H1 (cell line): ENCODE measurements around the gene SLC2A13. TPM values are rescaled to one million over a fixed set of nuclear protein-coding genes. Genes with fewer than 3 reads are reported as not detected.

ENCODE experiments used
- CTCF ChIA-PET: fragments of 300-600 bp; sonication (Branson Sonifier 250); formaldehyde crosslinking; loops from one replicate; lab custom pipeline; 2021; ENCODE audit not compliant: partially characterized antibody; lab: Charles Lee
- POLR2A ChIA-PET: fragments of 300-600 bp; sonication (Branson Sonifier 250); formaldehyde crosslinking; loops from one replicate; lab custom pipeline; 2021; ENCODE audit warnings: inconsistent platforms; ENCODE audit not compliant: partially characterized antibody; lab: Charles Lee
- DNase-seq, 2 experiments: peaks; one replicate each; pipeline versions ENCODE4 v3.0.0 to v3.0.0-alpha.2; 2010 to 2022; ENCODE audit warnings: low spot score in 2 of 2, low read depth in 1 of 2, mixed read lengths in 1 of 2
- FAIRE-seq: peaks from 2 replicates; lab custom pipeline; 2011; peaks lifted over from hg19 to GRCh38; lab: Jason Lieb, UNC
- H2AFZ ChIP-seq: 2 replicates; pipeline ENCODE4 v1.8.1; 2012; ENCODE audit warnings: low read length, inconsistent platforms
- H2AK5ac ChIP-seq: 2 replicates; pipeline ENCODE4 v1.6.1; 2013; ENCODE audit warnings: low read depth, low read length
- H2BK120ac ChIP-seq: replicated peaks from 2 replicates; pipeline ENCODE3; 2013; ENCODE audit warnings: low read depth, low read length, inconsistent platforms
- H2BK12ac ChIP-seq: 2 replicates; pipeline ENCODE4 v1.6.1; 2013; ENCODE audit warnings: low read depth, low read length
- H2BK15ac ChIP-seq: 2 replicates; pipeline ENCODE4 v1.6.1; 2013; ENCODE audit warnings: low read length
- H2BK20ac ChIP-seq: 2 replicates; pipeline ENCODE4 v1.6.1; 2013; ENCODE audit warnings: low read length
- H2BK5ac ChIP-seq: 2 replicates; pipeline ENCODE4 v1.6.1; 2013; ENCODE audit warnings: low read depth, low read length
- H3K14ac ChIP-seq: 2 replicates; pipeline ENCODE4 v1.6.1; 2013; ENCODE audit warnings: inconsistent platforms; ENCODE audit not compliant: insufficient read length
- H3K18ac ChIP-seq: 2 replicates; pipeline ENCODE4 v1.6.1; 2013; ENCODE audit warnings: low read length; ENCODE audit errors: extremely low read depth
- H3K23ac ChIP-seq: 2 replicates; pipeline ENCODE4 v1.6.1; 2013; ENCODE audit warnings: inconsistent platforms; ENCODE audit not compliant: insufficient read length
- H3K23me2 ChIP-seq: 2 replicates; pipeline ENCODE4 v1.6.1; 2013; ENCODE audit warnings: low read depth, low read length
- H3K27ac ChIP-seq: 2 replicates; pipeline ENCODE4 v1.6.1; 2011; ENCODE audit warnings: low read depth, low read length, inconsistent platforms
- H3K27me3 ChIP-seq, 4 experiments: replicated peaks in 1 of 4; 1 replicate in 1 of 4; 2 replicates in 3 of 4; pipeline versions ENCODE4 v1.6.1 to v1.8.1; 2011 to 2013; ENCODE audit warnings: low read length in 3 of 4, mild to moderate bottlenecking in 3 of 4, inconsistent platforms in 2 of 4, mixed read lengths in 2 of 4, moderate library complexity in 1 of 4; ENCODE audit not compliant: control insufficient read depth in 3 of 4, insufficient read depth in 3 of 4; ENCODE audit errors: extremely low read depth in 1 of 4
- H3K36me3 ChIP-seq, 4 experiments: 2 replicates each; pipeline versions ENCODE4 v1.6.1 to v1.8.1; 2011 to 2013; ENCODE audit warnings: mild to moderate bottlenecking in 4 of 4, low read length in 3 of 4, moderate library complexity in 2 of 4, control low read depth in 1 of 4, inconsistent platforms in 1 of 4; ENCODE audit not compliant: insufficient read depth in 4 of 4, control insufficient read depth in 2 of 4
- H3K4ac ChIP-seq: replicated peaks from 2 replicates; pipeline ENCODE3; 2013; ENCODE audit warnings: low read length, low read depth, mixed read lengths, inconsistent platforms; ENCODE audit not compliant: insufficient read length
- H3K4me1 ChIP-seq, 4 experiments: replicated peaks in 1 of 4; 1 replicate in 1 of 4; 2 replicates in 3 of 4; pipeline versions ENCODE4 v1.6.1 to v1.8.1; 2011 to 2013; ENCODE audit warnings: low read length in 3 of 4, inconsistent platforms in 2 of 4, mixed read lengths in 1 of 4; ENCODE audit not compliant: insufficient read depth in 4 of 4, control insufficient read depth in 3 of 4
- H3K4me2 ChIP-seq, 2 experiments: 2 replicates each; pipeline versions ENCODE4 v1.6.1 to v1.8.1; 2011 to 2013; ENCODE audit warnings: low read depth in 2 of 2, low read length in 2 of 2, control low read depth in 1 of 2, inconsistent platforms in 1 of 2, mild to moderate bottlenecking in 1 of 2; ENCODE audit not compliant: insufficient read depth in 1 of 2
- H3K4me3 ChIP-seq, 4 experiments: fragments of 200-600, 300-600 bp in 1 of 4; sonication (generic), shearing (Covaris generic), sonication (Bioruptor Twin) in 1 of 4; 2 replicates each; pipeline versions ENCODE4 v1.5.1 to v1.8.1; 2011 to 2016; ENCODE audit warnings: low read length in 4 of 4, low read depth in 3 of 4, control low read depth in 2 of 4, inconsistent platforms in 2 of 4, mild to moderate bottlenecking in 2 of 4, mixed read lengths in 1 of 4, moderate library complexity in 1 of 4; ENCODE audit not compliant: insufficient read depth in 2 of 4; ENCODE audit errors: extremely low read depth in 1 of 4
- H3K56ac ChIP-seq: replicated peaks from 2 replicates; pipeline ENCODE3; 2013; ENCODE audit warnings: low read depth, mild to moderate bottlenecking, mixed read lengths, low read length, inconsistent platforms; ENCODE audit not compliant: insufficient read length
- H3K79me1 ChIP-seq: 2 replicates; pipeline ENCODE4 v1.6.1; 2013; ENCODE audit warnings: low read depth, low read length, control low read depth
- H3K79me2 ChIP-seq, 2 experiments: 2 replicates each; pipeline versions ENCODE4 v1.6.1 to v1.8.1; 2012 to 2013; ENCODE audit warnings: low read length in 2 of 2, mild to moderate bottlenecking in 2 of 2, inconsistent platforms in 1 of 2; ENCODE audit not compliant: insufficient read depth in 2 of 2, control insufficient read depth in 1 of 2
- H3K9ac ChIP-seq, 4 experiments: replicated peaks in 1 of 4; 1 replicate in 1 of 4; 2 replicates in 3 of 4; pipeline versions ENCODE4 v1.6.1 to v1.8.1; 2011 to 2013; ENCODE audit warnings: low read depth in 3 of 4, low read length in 3 of 4, control low read depth in 2 of 4, mild to moderate bottlenecking in 2 of 4, moderate library complexity in 2 of 4, inconsistent platforms in 1 of 4; ENCODE audit errors: extremely low read depth in 1 of 4
- H3K9me3 ChIP-seq, 2 experiments: 2 replicates each; pipeline versions ENCODE4 v1.6.1 to v1.8.1; 2012 to 2013; ENCODE audit warnings: mild to moderate bottlenecking in 2 of 2, moderate library complexity in 2 of 2, control low read depth in 1 of 2, inconsistent platforms in 1 of 2, low read depth in 1 of 2, low read length in 1 of 2, mixed read lengths in 1 of 2; ENCODE audit not compliant: insufficient read depth in 2 of 2
- H4K20me1 ChIP-seq, 2 experiments: replicated peaks in 1 of 2; 2 replicates each; pipeline versions ENCODE3 to v1.8.1; 2011 to 2013; ENCODE audit warnings: inconsistent platforms in 2 of 2, low read length in 2 of 2, mild to moderate bottlenecking in 1 of 2; ENCODE audit not compliant: insufficient read depth in 2 of 2, control insufficient read depth in 1 of 2
- H4K5ac ChIP-seq: 2 replicates; pipeline ENCODE4 v1.6.1; 2013; ENCODE audit warnings: low read length, low read depth, mixed read lengths, inconsistent platforms; ENCODE audit not compliant: insufficient read length
- H4K8ac ChIP-seq: 2 replicates; pipeline ENCODE4 v1.8.0; 2013; ENCODE audit warnings: mild to moderate bottlenecking, moderate library complexity, low read length, inconsistent platforms; ENCODE audit not compliant: insufficient read depth; ENCODE audit errors: extremely low read depth
- H4K91ac ChIP-seq: replicated peaks from 2 replicates; pipeline ENCODE3; 2013; ENCODE audit warnings: low read length, mixed read lengths, inconsistent platforms; ENCODE audit not compliant: insufficient read length
- BACH1 ChIP-seq: IDR thresholded peaks from 2 replicates; pipeline ENCODE4 v1.6.1; 2012; ENCODE audit warnings: low read length, improper control_type of control experiment
- CEBPB ChIP-seq: IDR thresholded peaks from 2 replicates; pipeline ENCODE4 v1.6.1; 2012; ENCODE audit warnings: low read depth, low read length
- CHD1 ChIP-seq: IDR thresholded peaks from 2 replicates; pipeline ENCODE4 v1.6.1; 2012; ENCODE audit warnings: low read depth, low read length, improper control_type of control experiment
- CTBP2 ChIP-seq: IDR thresholded peaks from 2 replicates; pipeline ENCODE4 v1.7.0; 2011; ENCODE audit warnings: borderline replicate concordance, mild to moderate bottlenecking, moderate library complexity, mixed read lengths, low read length; ENCODE audit not compliant: insufficient read depth, insufficient read length
- GABPA ChIP-seq: IDR thresholded peaks from 2 replicates; pipeline ENCODE4 v1.6.1; 2011; ENCODE audit warnings: mild to moderate bottlenecking, low read length, moderate library complexity, borderline replicate concordance; ENCODE audit not compliant: insufficient read depth
- HDAC6 ChIP-seq: IDR thresholded peaks from one replicate; pipeline ENCODE4 v1.7.1; 2012; ENCODE audit warnings: low read depth, mild to moderate bottlenecking, inconsistent platforms, low read length, moderate library complexity
- MAFK ChIP-seq: IDR thresholded peaks from 2 replicates; pipeline ENCODE4 v1.6.1; 2012; ENCODE audit warnings: low read depth, mild to moderate bottlenecking, improper control_type of control experiment, low read length
- PHF8 ChIP-seq: fragments of 200-600 bp; sonication (generic); conservative IDR thresholded peaks from 2 replicates; pipeline ENCODE4 v1.7.1; 2012; ENCODE audit warnings: low read depth, mild to moderate bottlenecking, inconsistent platforms, low read length, moderate library complexity
- RAD21 ChIP-seq, 2 experiments: IDR thresholded peaks in 1 of 2; conservative IDR thresholded peaks in 1 of 2; 2 replicates each; pipeline ENCODE4 v1.6.1; 2011; ENCODE audit warnings: low read depth in 2 of 2, low read length in 2 of 2, improper control_type of control experiment in 1 of 2, inconsistent platforms in 1 of 2, mild to moderate bottlenecking in 1 of 2, moderate library complexity in 1 of 2
- RBBP5 ChIP-seq: IDR thresholded peaks from 2 replicates; pipeline ENCODE4 v1.7.1; 2012; ENCODE audit warnings: low read depth, mild to moderate bottlenecking, inconsistent platforms, low read length, moderate library complexity, borderline replicate concordance
- SAP30 ChIP-seq: fragments of 300-600 bp; sonication (generic); IDR thresholded peaks from 2 replicates; pipeline ENCODE4 v1.7.1; 2012; ENCODE audit warnings: low read length, moderate library complexity, mild to moderate bottlenecking, inconsistent platforms; ENCODE audit not compliant: insufficient read depth, insufficient replicate concordance
- TAF1 ChIP-seq: IDR thresholded peaks from 2 replicates; pipeline ENCODE4 v1.6.1; 2011; ENCODE audit warnings: mild to moderate bottlenecking, low read depth, low read length
- YY1 ChIP-seq: IDR thresholded peaks from 2 replicates; pipeline ENCODE4 v1.6.1; 2011; ENCODE audit warnings: low read depth, mild to moderate bottlenecking, low read length
- WGBS, 2 experiments: shearing (Covaris generic) in 1 of 2; methylation state at CpG; one replicate each; pipeline versions ENCODE4 v1.1.6 to v1.1.7; 2013 to 2015; ENCODE audit warnings: low lambda C conversion rate in 2 of 2, mixed read lengths in 2 of 2, inconsistent platforms in 1 of 2, low coverage in 1 of 2, missing lambda C conversion rate in 1 of 2; ENCODE audit not compliant: insufficient replicate concordance in 2 of 2, insufficient coverage in 1 of 2, insufficient read length in 1 of 2; ENCODE audit errors: extremely low coverage in 1 of 2, missing lambda C conversion rate in 1 of 2; 5-methylcytosine and 5-hydroxymethylcytosine counted together
- polyA plus RNA-seq, 7 experiments: library from polyadenylated mRNA; depleted of rRNA in 3 of 7; stranded (reverse) in 5 of 7; unstranded in 2 of 7; fragments of >200 nt in 5 of 7; fragments of 200-250 nt in 2 of 7; gene quantifications; 1 replicate in 5 of 7; 2 replicates in 1 of 7; 4 replicates in 1 of 7; pipeline versions ENCODE4 v1.2.1 to v1.2.3, GENCODE V29; 2011 to 2013; ENCODE audit warnings: missing spikeins in 2 of 7, mixed read lengths in 2 of 7
- total RNA-seq: library from RNA; stranded (reverse); fragmentation: NEBNext Ultra II Directional; extraction: Animal tissue kit (Norgen Biotek cat#: 25700); gene quantifications from 2 replicates; pipeline ENCODE4 v1.2.1, GENCODE V29; 2021

SLC2A13 gene
- total and polyA plus RNA-seq, 2 of the 8 experiments (the other 6 are each of a cell fraction or from before 2014, with no cell fraction given): 2.8 to 9.6 TPM

DNA sequence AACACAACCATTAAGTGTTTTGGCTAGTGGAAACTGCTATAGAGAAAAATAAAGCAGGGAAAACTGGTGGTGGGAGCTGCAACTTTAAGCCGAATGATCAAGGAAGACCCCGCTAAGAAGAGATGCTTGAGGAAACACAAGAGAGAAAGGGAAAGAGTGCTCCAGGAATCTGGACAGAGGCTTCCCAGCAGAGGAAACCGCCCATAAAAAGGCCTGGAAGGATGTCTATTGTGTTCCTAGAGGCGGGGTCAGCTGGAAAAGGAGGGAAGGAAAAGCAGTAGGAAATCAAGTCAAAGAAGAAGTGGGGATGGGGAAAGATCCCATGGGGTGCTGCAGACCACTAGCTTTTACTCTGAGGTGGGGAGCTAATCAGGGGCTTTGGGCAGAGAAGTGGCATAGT, 12.4 kb downstream of the SLC2A13 start:
- no peak overlapping the region for H3K9ac ChIP-seq
- POLR2A ChIA-PET: no interaction called here
- no peaks in the 10 kb centered on the region for H4K20me1 ChIP-seq
- no peaks in the 10 kb centered on the region for H3K9me3 ChIP-seq
- H2BK5ac ChIP-seq: no peak overlapping the region
- H3K79me1 ChIP-seq: 0 out of 2 replicates have a peak, but pooled peaks cover 2% of the 10 kb centered on the region
- H3K4me1 ChIP-seq: no peaks in the 10 kb centered on the region
- H2BK20ac ChIP-seq: no peak overlapping the region
- no peak for TF ChIP-seq CTBP2
- no peak for TF ChIP-seq HDAC6
- no peak for TF ChIP-seq YY1
- TF ChIP-seq MAFK: no peak
- TF ChIP-seq CEBPB: no peak
- TF ChIP-seq GABPA: no peak
- TF ChIP-seq RAD21 (IDR thresholded peaks at IDR 0.05 in 1 of 2, conservative IDR thresholded peaks at IDR 0.05 in 1 of 2; ENCODE audit: low read depth in 2 of 2, low read length in 2 of 2): no peak
- no peak for TF ChIP-seq PHF8
- no peak for TF ChIP-seq CHD1
- no peak for TF ChIP-seq SAP30
- TF ChIP-seq TAF1: no peak
- TF ChIP-seq BACH1: no peak
- TF ChIP-seq RBBP5: no peak
- WGBS, 2 experiments: 88% methylated on average over 4 of the region's 4 CpGs; no CpG with 5 or more reads in 1 of the 2 experiments
- no peak overlapping the region for H3K18ac ChIP-seq
- no peak overlapping the region for H3K56ac ChIP-seq
- H2BK120ac ChIP-seq: no peak overlapping the region
- no peaks in the 10 kb centered on the region for H3K36me3 ChIP-seq
- H4K91ac ChIP-seq: no peak overlapping the region
- DNase-seq (no peak), FAIRE-seq (no peak)
- H3K4me2 ChIP-seq: no peak overlapping the region
- no peak overlapping the region for H2AFZ ChIP-seq
- H3K4me3 ChIP-seq: no peak overlapping the region
- no peaks in the 10 kb centered on the region for H3K27me3 ChIP-seq
- H4K5ac ChIP-seq: no peak overlapping the region
- H3K4ac ChIP-seq: no peak overlapping the region
- H3K14ac ChIP-seq: no peak overlapping the region
- H2AK5ac ChIP-seq: no peak overlapping the region
- no peak overlapping the region for H4K8ac ChIP-seq
- CTCF ChIA-PET: no interaction called here
- no peak overlapping the region for H3K23ac ChIP-seq
- no peaks in the 10 kb centered on the region for H3K23me2 ChIP-seq
- H3K27ac ChIP-seq: no peak overlapping the region
- H2BK12ac ChIP-seq: no peak overlapping the region
- H3K79me2 ChIP-seq: peaks cover 0 to 25% of the 10 kb centered on the region in 2 experiments; a peak in 2 of 4 replicates
- H2BK15ac ChIP-seq: no peak overlapping the region
